CD1c-positive myeloid dendritic cell (primary cell): ENCODE measurements around the gene NKIRAS2.

ENCODE experiments used
- DNase-seq: peaks from one replicate; pipeline ENCODE4 v3.0.0-alpha.2; 2016; ENCODE audit errors: extremely low spot score

Gene NKIRAS2

DNA sequence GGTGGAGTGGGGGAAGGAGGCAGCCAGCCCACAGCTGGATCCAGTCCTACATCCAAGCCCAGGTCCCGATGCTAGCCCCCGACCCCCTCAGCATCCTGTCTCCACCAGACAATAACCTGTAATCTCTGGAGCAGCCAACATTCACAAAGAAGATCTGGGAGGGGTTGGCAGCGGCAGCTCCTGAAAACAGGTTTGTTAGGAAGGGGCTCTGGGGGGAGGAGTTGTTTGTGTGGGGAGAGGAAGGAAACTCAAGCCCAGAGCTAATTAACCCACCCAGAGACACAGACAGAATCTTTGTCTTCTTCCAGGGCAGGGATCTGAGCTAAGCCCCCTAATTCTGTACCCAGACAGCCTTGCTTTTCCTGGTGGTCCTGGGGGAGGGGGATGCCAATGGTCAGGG lies 35.1 kb downstream of the NKIRAS2 start:
- DNase-seq = no peak

DNA sequence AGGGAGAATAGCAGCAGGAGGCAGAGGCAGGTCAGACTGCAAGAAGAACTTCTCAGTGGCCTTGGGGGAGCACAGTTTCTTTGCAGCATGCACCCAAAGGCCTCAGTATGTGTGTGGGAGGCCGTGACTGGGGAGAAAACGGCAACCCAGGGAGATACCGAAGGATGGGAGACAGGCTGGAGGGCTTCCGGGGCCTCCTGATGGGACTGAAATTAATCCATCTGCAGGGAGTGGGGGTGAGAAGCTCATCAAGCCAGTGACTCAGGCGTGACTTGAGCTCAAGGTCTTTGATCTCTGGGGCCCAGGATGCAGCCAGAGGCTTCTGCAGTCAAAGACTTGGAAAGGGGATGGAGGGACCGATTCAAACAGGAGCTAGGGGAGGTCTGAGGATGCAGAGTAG lies 35.6 kb downstream of the NKIRAS2 start:
- DNase-seq = no peak

- no peak for DNase-seq
Observed at GRCh38 chr17:42056635-42057034, 36.7 kb downstream of the NKIRAS2 start.

DNA sequence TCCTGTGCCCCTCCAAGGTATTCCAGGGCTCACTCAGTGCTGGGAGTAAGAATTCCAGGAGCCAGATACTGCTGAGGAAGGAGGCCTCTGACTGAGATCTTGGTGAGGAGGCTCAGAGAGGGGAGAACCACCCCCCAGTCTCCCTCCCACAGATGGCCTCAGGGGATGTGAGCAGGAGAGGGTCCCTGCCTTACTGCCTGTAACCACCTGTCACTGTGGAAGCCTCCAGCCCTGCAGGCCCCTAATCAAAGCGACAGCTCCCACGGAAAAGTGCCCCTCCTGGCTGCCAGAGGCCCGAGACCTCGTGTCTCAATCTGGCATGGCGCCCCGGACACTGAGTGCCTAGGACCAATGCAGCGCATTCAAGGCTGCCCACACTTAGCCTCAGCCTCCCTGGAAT lies 38.2 kb downstream of the NKIRAS2 start:
- no peak for DNase-seq

GRCh38 chr17:42059815-42060214 lies 39.9 kb downstream of the NKIRAS2 start:
- no peak for DNase-seq

GRCh38 chr17:42060231-42060630 lies 40.3 kb downstream of the NKIRAS2 start:
- DNase-seq = no peak

DNA sequence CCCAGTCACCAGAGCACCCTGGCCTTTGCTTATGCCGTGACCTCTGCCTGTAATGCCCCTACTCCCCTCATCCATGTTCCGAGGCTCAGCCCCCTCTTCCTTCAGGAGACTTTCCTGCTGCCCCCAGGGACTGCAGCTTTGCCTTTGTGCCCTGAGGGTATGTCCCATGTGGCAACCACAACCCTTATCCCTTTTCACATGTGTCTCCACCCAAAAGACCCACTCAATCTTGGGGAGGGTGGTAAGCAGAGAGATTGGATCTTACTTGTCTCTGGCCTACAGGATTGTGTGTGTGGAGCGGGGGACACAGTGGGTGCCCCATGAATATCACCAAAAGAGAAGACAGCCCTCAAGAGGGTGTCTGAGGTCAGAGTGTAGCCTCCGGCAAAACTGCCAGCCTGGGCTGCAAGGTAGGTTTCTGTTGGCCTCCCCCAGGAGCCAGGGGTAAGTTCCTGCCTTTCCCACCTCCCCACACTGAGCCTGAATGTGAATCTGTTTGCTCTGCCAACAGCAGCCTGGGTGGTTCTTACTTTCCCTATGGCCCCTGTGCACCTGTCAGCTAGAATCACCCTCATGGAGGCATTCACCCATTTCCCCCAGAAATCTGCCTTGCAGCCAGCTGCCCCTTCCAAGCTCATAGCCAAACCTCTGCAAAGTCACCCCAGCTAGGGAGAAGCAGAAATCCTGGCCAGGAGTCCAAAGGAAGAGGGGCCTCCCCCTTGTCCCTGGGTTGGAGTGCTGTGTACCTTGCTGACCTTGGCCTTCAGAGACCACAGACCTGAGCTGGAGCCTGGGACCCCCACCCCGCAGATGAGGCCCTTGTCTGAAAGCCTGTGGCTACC lies 42.0 kb downstream of the NKIRAS2 start:
- DNase-seq = no peak

DNA sequence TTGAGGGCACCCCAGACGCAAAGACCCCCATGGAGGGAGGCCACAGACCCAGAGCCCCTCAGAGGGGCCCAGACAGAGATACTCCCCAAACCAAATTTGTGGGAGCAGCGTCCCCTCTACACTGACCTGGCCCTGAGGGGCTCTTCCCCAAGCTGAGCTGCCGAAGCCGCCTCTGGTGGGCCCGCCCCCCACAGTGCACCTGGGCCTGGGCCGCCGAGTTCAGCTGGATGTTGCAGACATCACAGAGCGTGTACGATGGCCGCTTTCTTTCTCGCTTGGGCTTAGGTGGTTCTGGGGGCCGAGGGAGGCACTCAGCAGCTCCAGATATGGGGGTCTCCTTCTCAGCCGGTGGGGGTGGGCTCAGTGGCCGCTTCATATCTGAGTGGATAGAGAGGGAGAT lies 42.8 kb downstream of the NKIRAS2 start:
- DNase-seq = no peak

GRCh38 chr17:42065201-42065600 lies 45.3 kb downstream of the NKIRAS2 start:
- DNase-seq = no peak

- DNase-seq = peak; percentile 64
Observed at GRCh38 chr17:42067371-42068091, 47.6 kb downstream of the NKIRAS2 start.

GRCh38 chr17:42068979-42069378 lies 49.1 kb downstream of the NKIRAS2 start:
- DNase-seq = no peak

- no peak for DNase-seq
Observed at GRCh38 chr17:42071810-42072209, 51.9 kb downstream of the NKIRAS2 start.

GRCh38 chr17:42072323-42073187 lies 52.7 kb downstream of the NKIRAS2 start:
- DNase-seq = peak; percentile 6
